ENCODE results near the gene SETBP1.

The SETBP1 gene

GRCh38 chr18:44680273-44681075 is at the start of gene SETBP1:
Gene SETBP1, plus strand, starts transcription at chr18:44680888. Its CDS starts 20,459 bp downstream, at chr18:44701347.
- peak; percentile 82 for DNase-seq (ENCODE audit: low spot score)

DNA sequence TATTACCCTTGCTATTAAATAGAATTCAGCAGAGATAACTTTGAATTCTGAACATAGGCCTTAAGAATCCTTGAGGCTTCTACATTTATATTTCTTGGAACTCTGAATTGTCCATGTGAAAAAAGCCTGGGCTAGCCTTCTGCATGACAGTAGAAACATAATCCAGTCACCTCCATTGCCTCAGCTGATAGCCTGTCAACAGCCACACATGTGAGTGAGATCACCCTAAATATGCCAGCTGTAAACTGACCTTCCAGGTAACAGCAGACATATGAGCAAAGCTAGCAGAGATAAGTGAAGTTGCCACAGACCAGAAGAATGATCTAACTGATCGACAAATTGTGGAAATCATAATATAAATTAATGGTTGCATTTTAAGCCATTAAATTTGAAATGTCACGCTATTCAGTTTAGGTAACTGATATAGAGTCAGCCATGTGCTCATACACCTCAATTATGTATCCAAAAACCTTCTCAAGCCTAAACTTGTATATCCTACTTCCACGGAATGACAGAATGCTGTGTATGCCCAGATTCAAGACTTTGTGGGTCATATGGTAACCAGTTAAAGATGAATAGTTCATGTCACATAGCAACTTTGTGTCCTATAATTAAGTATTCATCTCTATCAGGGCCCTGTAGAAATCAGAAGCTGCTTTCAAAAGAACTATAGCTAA is 48.1 kb upstream of the SETBP1 start:
- no peak for DNase-seq (ENCODE audit: low spot score)

DNA sequence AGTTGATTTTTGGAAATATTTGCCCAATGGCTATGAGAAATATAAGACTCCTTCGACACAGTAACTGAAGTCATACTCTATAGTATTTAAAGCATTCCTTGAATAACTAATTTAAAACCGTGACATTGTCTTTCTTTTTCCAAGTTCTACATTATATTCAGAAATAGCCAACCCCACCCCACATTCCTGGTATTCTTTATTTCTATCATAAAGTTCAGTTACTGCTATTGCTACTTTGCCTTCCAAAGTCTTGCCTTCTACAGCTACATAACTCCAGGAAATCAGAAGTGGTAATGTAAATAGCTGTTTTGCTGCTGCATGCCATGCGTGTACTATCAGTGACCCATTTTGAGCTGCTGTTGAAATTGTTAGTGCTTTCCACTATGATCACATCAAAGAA is 45.1 kb upstream of the SETBP1 start:
- DNase-seq (ENCODE audit: low spot score), result no peak

DNA sequence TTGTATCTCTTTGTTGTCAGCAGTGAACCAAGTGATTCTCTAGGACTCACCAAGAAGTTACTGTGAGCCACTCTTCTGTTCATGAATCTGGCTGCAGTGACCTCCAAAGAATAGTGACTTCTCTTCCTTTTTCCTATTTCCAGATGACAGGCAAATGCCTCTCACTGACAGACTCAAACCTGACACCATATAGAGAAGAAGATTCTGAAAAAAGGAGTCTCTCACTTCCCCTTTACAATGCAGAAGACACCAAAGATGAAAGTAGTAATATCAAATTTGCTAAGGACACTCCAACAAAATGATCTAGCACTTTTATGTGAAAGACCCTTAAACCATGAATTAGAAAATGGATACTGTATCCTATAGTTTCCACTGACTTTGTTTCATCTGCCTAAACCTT is 44.4 kb upstream of the SETBP1 start:
- no peak for DNase-seq (ENCODE audit: low spot score)

GRCh38 chr18:44637210-44638033 is 43.3 kb upstream of the SETBP1 start:
- peak; percentile 13 for DNase-seq (ENCODE audit: low spot score)

DNA sequence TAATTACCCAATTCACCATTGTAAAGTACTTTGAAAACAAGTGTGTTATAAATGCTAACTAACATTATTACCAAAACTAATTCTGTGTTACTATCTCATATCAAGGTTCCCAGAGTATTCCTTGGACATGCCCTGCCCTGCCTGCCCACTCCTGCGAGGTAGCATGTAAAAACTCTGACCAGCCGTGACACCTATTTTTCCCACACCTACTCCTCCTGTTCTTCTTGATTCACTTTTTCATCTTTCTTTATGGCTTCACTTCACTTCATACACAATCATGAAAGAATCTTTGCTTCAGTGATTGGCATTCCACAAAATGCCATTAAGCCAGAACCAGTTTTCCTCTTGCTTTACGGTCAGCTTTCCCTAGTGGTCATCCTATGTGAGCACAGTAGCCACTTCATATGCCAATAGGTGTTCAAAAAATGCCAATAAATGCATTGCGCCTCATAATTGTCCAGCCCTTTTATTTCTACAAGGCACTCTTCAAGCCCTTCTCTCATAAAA is 42.6 kb upstream of the SETBP1 start:
- DNase-seq (ENCODE audit: low spot score), result no peak

DNA sequence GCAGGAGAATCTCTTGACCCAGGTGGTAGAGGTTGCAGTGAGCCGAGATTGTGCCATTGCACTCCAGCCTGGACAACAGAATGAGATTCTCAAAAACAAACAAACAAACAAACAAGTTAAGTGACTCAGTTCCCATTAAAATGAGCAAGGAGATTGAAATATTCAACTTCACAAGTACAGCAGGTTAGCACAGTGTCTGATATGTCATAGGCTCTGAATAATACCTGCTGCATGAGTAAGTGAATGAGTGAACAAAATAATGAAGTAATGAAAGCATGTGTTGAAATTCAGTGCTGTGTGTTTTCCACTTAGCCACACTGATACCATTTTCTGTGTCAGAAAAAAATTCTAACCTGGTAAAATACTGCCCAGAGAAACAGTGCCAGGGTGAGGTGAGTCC is 41.9 kb upstream of the SETBP1 start:
- no peak for DNase-seq (ENCODE audit: low spot score)

DNA sequence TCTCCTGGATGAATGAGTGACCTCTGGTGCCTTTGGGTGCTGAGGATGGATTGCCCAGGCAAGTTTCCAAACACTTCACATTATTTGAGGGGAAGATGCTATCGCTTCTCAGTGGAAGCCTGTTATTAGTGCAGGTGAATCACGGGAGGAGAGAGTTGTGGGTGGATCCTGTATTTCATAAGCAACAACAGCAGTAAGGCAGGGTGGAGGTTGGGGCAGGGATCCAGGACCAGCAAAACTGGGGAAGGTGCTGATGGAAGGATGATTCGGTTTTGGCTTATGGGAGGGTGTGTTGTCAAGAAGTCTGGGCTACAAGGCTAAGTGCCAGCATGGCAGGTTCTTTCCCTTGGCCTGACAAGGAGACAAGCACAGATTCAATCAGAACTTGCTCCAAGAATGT is 37.7 kb upstream of the SETBP1 start:
- no peak for DNase-seq (ENCODE audit: low spot score)

- peak; percentile 78 for DNase-seq (ENCODE audit: low spot score)
Observed at GRCh38 chr18:44651478-44651877, 29.2 kb upstream of the SETBP1 start.

DNA sequence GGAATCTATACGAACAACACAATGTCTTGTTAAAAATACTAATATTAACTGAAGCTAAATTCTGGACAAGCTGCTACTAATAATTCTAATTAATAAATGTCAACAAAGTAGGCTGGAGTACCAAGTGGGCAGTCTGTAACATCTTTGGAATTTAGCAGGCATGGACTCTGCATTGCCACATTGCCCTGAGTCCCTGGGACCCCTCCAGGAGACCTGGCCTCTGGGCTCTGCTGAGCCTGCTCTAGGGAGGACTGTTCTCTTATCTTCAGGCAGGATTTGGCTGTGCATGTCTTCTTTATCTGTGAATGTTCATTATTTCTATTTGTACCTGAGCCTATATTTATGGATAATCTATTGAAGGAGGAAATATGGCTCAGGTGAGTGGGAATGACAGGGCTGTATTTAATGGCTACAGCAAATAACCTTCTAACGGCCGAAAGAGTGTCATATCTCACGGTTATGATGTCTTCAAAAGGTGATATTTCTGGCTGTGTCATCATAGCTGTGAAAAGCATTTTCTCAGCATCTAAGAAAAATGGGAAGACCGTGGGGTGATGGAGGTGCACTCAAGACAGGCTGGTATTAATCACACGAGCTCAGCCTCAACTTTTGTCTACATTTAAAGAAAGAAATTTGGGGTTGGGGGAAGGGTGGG is 28.6 kb upstream of the SETBP1 start:
- peak; percentile 8 for DNase-seq (ENCODE audit: low spot score)

DNA sequence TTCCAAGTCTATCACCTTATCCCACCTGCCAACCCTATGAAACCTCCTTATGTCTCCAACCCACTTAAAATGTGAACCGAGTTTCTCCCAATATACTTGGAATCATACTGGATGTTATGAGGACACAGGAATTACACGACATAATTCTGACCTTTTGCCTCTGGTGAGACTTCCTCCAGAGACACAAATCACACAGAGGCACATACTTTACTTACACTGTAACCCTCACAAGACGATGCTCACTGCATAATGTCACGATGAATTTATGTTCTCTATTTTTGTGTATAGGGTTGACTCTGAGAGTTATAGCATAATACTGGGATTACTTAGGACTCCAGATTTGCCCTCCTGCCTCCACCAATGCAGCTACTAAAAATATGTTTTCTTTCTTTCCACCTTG is 28.0 kb upstream of the SETBP1 start:
- no peak for DNase-seq (ENCODE audit: low spot score)

DNA sequence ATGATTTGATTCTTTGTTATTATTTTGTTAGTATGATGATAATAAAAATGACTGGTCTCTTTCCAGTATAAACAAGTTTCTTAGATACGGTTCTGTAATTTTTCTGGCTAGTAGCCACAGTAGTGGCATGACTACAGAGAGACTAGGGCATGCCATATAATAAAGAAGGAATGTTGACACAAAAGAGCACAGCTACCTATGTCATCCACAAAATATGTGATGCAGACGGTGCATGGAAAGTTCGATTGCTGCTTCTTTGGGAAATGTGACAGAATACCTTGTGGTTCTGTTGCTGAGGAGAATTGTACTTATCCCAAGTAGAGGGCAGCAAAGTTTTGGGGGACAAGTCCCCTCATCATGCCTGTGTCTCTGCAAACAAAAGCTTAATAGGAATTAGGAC is 26.1 kb upstream of the SETBP1 start:
- DNase-seq (ENCODE audit: low spot score), result peak; percentile 68

- DNase-seq (ENCODE audit: low spot score), result no peak
Observed at GRCh38 chr18:44655435-44655834, 25.3 kb upstream of the SETBP1 start.

GRCh38 chr18:44659771-44660170 is 20.9 kb upstream of the SETBP1 start:
- DNase-seq (ENCODE audit: low spot score), result no peak

DNA sequence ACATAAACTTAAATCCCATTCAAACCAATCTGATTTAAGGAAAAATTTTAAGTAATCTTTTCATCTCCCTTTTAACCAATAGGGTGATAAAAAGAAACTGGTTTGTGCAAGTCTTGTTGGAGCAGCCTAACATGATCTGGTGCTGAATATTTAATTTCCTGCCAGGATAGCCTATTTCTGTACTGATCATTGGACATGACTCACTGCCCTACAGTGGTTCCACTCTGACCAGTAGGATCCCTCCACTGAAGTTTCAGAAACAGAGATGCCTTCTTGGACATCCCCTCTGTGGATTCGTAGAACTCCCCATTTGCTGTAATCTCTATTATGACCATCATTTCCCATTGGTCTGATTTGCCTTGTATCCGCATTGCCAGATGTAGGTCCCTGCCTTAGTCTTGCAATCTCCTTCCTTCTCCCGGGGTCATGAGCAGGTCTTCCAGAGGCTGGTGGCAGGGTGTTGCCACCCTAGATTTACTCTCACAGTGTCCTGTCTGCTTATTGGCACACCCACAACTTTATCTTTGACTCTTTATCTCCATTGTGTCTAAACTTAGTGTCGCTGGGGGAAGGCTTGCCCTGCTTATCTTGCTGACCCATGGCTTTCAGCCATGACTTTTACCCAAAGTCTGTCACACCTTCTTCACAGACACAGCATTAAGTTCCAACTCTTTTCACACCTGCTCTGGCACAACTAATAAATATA is 12.3 kb upstream of the SETBP1 start:
- DNase-seq (ENCODE audit: low spot score), result peak; percentile 7

- no peak for DNase-seq (ENCODE audit: low spot score)
Observed at GRCh38 chr18:44671914-44672313, 8.8 kb upstream of the SETBP1 start.

DNA sequence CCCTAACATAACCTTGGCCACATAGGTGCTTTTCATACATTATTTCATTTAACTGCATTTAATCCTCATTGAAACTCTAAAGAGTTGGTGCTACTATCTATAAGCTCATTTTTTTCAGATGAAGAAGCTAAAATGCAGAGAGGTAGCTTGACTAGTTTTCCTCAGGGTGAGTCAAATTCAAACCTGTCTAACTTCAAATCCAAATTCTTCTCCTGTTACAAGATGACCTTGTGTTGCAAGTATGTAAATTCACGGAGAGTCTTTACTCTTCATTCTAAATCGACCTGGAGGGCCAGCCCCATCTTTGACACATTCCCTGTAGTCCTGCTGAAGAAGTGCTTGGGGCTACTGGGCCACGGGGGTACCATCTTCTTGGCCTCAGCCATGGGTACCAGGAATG is 8.2 kb upstream of the SETBP1 start:
- DNase-seq (ENCODE audit: low spot score), result no peak

DNA sequence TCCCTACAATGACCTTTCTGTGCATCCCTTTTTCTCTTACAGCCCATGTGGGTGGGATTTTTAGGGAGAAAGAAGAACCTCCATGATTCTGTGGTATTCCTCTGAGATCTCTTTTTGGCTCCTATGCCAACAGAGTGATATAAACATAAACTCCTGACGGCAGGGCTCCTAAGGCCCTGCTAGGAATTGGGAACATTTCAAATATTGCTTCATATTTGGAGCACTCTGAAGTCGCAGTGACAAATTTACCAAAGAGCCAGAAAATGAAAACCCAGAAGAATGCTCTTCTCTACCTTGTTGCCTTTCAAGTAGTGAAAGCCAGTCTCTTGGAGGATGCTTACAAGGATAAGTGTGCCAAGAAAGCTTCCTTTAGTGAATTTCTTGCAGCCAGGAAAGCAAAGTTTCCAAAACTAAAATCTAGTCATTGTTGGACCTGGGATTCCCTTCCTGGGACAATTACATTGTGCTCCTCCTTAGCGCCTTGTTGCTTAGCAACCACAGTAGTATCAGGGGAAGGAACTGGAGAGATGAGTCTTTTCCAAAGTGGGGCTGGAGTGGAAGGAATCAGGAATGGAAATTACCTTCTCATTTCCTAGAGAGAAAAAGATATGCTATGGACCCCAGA is 7.3 kb upstream of the SETBP1 start:
- no peak for DNase-seq (ENCODE audit: low spot score)

DNA sequence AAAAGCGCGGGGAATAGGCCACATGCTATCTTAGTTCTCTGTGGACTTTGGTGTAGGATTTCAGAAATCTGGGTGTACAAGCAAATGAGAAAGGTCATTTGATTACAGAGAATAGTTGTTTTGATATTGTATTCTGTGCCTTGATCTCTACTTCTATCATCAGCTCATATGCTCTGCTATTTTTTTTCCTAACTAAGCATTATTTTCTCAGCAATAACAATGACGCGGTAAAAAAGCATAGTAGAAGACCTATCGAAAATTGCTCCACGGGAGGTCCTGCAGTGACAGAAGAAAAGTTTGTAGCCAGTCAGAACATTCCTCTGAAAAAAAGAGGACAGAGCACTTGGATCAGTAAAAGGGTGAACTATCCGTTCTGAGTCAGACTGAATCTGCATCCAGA is 2.8 kb upstream of the SETBP1 start:
- no peak for DNase-seq (ENCODE audit: low spot score)

- peak; percentile 24 for DNase-seq (ENCODE audit: low spot score)
Observed at GRCh38 chr18:44678725-44679055, 2.0 kb upstream of the SETBP1 start.

Measured in GM03348 (cell line).